ENCODE measurements around the gene KANK3.

The KANK3 gene

DNA sequence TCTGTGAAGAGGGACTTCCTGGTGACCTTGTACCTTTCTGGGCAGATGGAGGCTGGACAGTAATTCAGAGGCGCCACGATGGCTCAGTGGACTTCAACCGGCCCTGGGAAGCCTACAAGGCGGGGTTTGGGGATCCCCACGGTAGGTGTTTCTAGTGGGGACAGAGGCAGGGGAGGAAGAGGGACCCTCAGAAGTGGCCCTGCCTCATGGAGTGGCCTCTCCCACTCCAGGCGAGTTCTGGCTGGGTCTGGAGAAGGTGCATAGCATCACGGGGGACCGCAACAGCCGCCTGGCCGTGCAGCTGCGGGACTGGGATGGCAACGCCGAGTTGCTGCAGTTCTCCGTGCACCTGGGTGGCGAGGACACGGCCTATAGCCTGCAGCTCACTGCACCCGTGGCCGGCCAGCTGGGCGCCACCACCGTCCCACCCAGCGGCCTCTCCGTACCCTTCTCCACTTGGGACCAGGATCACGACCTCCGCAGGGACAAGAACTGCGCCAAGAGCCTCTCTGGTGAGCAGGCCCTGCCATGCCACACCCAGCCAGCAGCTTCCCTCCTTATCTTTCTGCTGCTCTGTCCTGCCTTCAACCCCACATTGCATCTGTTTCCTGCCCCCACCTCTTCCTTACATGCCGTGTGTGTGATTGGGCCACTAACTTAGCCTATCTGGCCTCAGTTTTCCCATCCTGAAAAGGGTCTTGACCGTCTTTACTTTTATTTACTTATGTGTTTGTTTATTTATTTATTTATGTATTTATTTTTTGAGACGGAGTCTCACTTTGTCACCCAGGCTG lies 28.1 kb upstream of the KANK3 start:
- Histone ChIP-seq H4K91ac (ENCODE audit: low read length) (peak overlapping the region; percentile 54), H2BK15ac (ENCODE audit: low read depth, poor library complexity, severe bottlenecking) (peak overlapping the region; percentile 68)

DNA sequence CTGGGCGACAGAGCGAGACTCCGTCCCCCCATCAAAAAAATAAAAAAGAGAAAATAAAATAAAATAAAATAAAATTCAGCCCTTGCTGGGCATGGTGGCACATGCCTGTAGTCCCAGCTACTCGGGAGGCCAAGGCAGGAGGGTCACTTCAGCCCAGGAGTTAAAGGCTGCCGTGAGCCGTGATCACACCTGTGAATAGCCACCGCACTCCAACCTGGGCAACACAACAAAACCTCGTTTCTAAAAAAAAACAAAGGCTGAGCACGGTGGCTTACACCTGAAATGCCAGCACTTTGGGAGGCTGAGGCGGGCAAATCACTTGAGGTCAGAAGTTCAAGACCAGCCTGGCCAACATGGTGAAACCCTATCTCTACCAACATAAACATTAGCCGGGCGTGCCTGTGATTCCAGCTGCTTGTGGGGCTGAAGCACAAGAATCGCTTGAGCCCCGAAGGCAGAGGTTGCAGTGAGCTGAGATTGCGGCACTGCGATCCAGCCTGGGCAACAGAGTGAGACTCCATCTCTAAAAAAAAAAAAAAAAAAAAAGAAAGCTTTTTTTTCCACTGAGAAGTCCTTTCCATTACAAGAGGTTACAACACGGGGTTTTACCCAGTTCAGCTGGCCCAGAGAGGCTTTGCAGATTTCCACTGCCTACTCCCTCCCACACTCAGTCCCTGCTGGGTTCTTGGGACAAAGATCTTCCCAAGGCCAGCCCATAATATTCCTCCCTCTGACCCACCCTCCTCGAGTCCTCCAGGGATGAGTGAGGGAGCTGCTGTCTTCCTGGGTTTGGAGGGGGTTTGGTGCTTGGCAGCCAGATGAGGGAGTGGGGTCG lies 27.3 kb upstream of the KANK3 start:
- Histone ChIP-seq H3K23ac (ENCODE audit: low read length in 2 of 2) (no peak overlapping the region), H3K4me1 (ENCODE audit: control insufficient read depth, insufficient read depth, low read depth, low read length) (peaks cover 46% of the 10 kb centered on the region), H3K79me1 (replicated peaks; ENCODE audit: low read length, poor library complexity, severe bottlenecking) (peaks cover 14% of the 10 kb centered on the region), H3K14ac (ENCODE audit: low read length in 2 of 2) (peak overlapping the region in 1 of 2 experiments; percentile 38), H4K91ac (ENCODE audit: low read length) (peak overlapping the region; percentile 54), H3K27me3 (ENCODE audit: control insufficient read depth in 1 of 2, insufficient read depth in 1 of 2, low read length in 2 of 2) (no peaks in the 10 kb centered on the region), H2BK120ac (ENCODE audit: low read depth, low read length) (peak overlapping the region; percentile 61), H2BK12ac (ENCODE audit: low read length in 2 of 2) (peak overlapping the region; percentile 28 to 39), H4K8ac (ENCODE audit: low read length) (peak overlapping the region; percentile 52), H3K9ac (ENCODE audit: low read length) (peak overlapping the region; percentile 51), H3K4me3 (ENCODE audit: insufficient read depth in 1 of 2, low read depth in 1 of 2, low read length in 2 of 2) (no peak overlapping the region), H2AFZ (ENCODE audit: low read depth, low read length) (no peak overlapping the region), H3K9me3 (ENCODE audit: control insufficient read depth, low read length) (no peaks in the 10 kb centered on the region), H2BK5ac (ENCODE audit: low read depth, low read length, poor library complexity, severe bottlenecking) (no peak overlapping the region), H3K4me2 (ENCODE audit: low read length, poor library complexity, severe bottlenecking) (no peak overlapping the region), H3K18ac (ENCODE audit: low read depth in 1 of 2, low read length in 2 of 2) (peak overlapping the region in 1 of 2 experiments; percentile 28), H3K4ac (ENCODE audit: low read depth in 1 of 2, low read length in 2 of 2) (peak overlapping the region in 1 of 2 experiments; percentile 46), H2BK15ac (ENCODE audit: low read depth, poor library complexity, severe bottlenecking) (peak overlapping the region; percentile 68), H3K36me3 (ENCODE audit: control insufficient read depth in 1 of 2, insufficient read depth in 2 of 2, low read depth in 1 of 2, low read length in 2 of 2) (peaks cover 59 to 67% of the 10 kb centered on the region in 2 experiments), H2AK5ac (ENCODE audit: low read length, severe bottlenecking) (peak overlapping the region; percentile 49), H3K27ac (ENCODE audit: low read length, poor library complexity, severe bottlenecking) (no peak overlapping the region)
- DNase-seq = peak; percentile 71
- 82% methylated on average over 16 of the region's 19 CpGs for WGBS

More for the DNA sequence above, 28.1 kb upstream of the KANK3 start:
- Histone ChIP-seq H2AFZ (ENCODE audit: low read depth, low read length) (no peak overlapping the region), H3K4ac (ENCODE audit: low read depth in 1 of 2, low read length in 2 of 2) (peak overlapping the region in 1 of 2 experiments; percentile 46), H3K4me2 (ENCODE audit: low read length, poor library complexity, severe bottlenecking) (no peak overlapping the region), H3K27ac (ENCODE audit: low read length, poor library complexity, severe bottlenecking) (no peak overlapping the region), H4K8ac (ENCODE audit: low read length) (peak overlapping the region; percentile 69), H2BK5ac (ENCODE audit: low read depth, low read length, poor library complexity, severe bottlenecking) (no peak overlapping the region), H3K14ac (ENCODE audit: low read length in 2 of 2) (no peak overlapping the region), H2BK12ac (ENCODE audit: low read length in 2 of 2) (peak overlapping the region; percentile 1 to 28), H3K9me3 (ENCODE audit: control insufficient read depth, low read length) (no peaks in the 10 kb centered on the region), H3K36me3 (ENCODE audit: control insufficient read depth in 1 of 2, insufficient read depth in 2 of 2, low read depth in 1 of 2, low read length in 2 of 2) (peaks cover 59 to 62% of the 10 kb centered on the region in 2 experiments), H3K9ac (ENCODE audit: low read length) (peak overlapping the region; percentile 51), H3K18ac (ENCODE audit: low read depth in 1 of 2, low read length in 2 of 2) (peak overlapping the region; percentile 28 to 31), H3K4me3 (ENCODE audit: insufficient read depth in 1 of 2, low read depth in 1 of 2, low read length in 2 of 2) (no peak overlapping the region), H3K27me3 (ENCODE audit: control insufficient read depth in 1 of 2, insufficient read depth in 1 of 2, low read length in 2 of 2) (no peaks in the 10 kb centered on the region), H3K23ac (ENCODE audit: low read length in 2 of 2) (no peak overlapping the region), H2AK5ac (ENCODE audit: low read length, severe bottlenecking) (peak overlapping the region; percentile 80), H3K4me1 (ENCODE audit: control insufficient read depth, insufficient read depth, low read depth, low read length) (peaks cover 38% of the 10 kb centered on the region), H3K79me1 (replicated peaks; ENCODE audit: low read length, poor library complexity, severe bottlenecking) (peaks cover 14% of the 10 kb centered on the region), H2BK120ac (ENCODE audit: low read depth, low read length) (peak overlapping the region; percentile 61)
- DNase-seq = no peak
- WGBS = 87% methylated on average over 27 of the region's 28 CpGs

DNA sequence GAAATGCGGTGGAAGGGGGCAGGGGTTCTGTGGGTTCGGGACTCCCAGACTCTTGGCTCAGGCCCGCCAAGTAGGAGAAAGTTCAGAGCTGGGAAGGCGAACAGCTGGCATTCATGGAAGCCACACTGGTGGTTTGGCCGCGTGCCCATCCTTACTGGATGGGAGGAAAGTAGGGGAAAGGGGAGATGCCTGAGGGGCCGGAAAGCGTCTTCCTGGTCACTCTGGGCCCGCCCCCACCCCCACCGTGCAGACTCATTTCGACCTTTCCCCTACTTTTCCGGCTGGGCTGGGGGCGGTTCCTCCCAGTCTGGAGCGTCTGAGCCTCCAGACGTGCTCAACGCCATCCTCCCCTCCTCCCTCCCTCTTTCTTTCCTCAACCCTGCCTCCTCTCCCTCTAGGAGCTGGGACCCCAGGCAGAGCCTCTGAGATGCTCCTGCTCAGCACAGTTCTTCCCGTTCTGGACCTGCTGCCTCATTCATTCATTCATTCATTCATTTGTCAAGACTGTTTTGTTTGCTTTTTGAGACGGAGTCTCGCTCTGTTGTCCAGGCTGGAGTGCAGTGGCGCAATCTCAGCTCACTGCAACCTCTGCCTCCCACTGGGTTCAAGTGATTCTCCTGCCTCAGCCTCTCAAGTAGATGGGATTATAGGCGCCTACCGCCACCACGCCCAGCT lies 24.4 kb upstream of the KANK3 start:
- H2BK12ac ChIP-seq (ENCODE audit: low read length in 2 of 2) = peak overlapping the region; percentile 94 to 97

More for the DNA sequence above, 24.4 kb upstream of the KANK3 start:
- peaks cover 53% of the 10 kb centered on the region for H3K4me1 ChIP-seq (ENCODE audit: control insufficient read depth, insufficient read depth, low read depth, low read length)
- 19% methylated on average over 21 of the region's 23 CpGs for WGBS
- H2BK5ac ChIP-seq (ENCODE audit: low read depth, low read length, poor library complexity, severe bottlenecking) = peak overlapping the region; percentile 66
- peak overlapping the region; percentile 86 for H3K4ac ChIP-seq (ENCODE audit: low read depth in 1 of 2, low read length in 2 of 2)
- H2BK15ac ChIP-seq (ENCODE audit: low read depth, poor library complexity, severe bottlenecking) = peak overlapping the region; percentile 65
- H3K9me3 ChIP-seq (ENCODE audit: control insufficient read depth, low read length) = no peaks in the 10 kb centered on the region
- H3K9ac ChIP-seq (ENCODE audit: low read length) = peak overlapping the region; percentile 57
- H3K36me3 ChIP-seq (ENCODE audit: control insufficient read depth in 1 of 2, insufficient read depth in 2 of 2, low read depth in 1 of 2, low read length in 2 of 2) = peaks cover 36 to 46% of the 10 kb centered on the region in 2 experiments
- H3K18ac ChIP-seq (ENCODE audit: low read depth in 1 of 2, low read length in 2 of 2) = peak overlapping the region; percentile 87 to 93
- H3K23ac ChIP-seq (ENCODE audit: low read length in 2 of 2) = no peak overlapping the region
- peak overlapping the region; percentile 98 for H4K91ac ChIP-seq (ENCODE audit: low read length)
- H3K27ac ChIP-seq (ENCODE audit: low read length, poor library complexity, severe bottlenecking) = peak overlapping the region; percentile 94
- H3K4me3 ChIP-seq (ENCODE audit: insufficient read depth in 1 of 2, low read depth in 1 of 2, low read length in 2 of 2) = peak overlapping the region; percentile 45 to 65
- H2AFZ ChIP-seq (ENCODE audit: low read depth, low read length) = no peak overlapping the region
- H2BK120ac ChIP-seq (ENCODE audit: low read depth, low read length) = no peak overlapping the region
- H3K27me3 ChIP-seq (ENCODE audit: control insufficient read depth in 1 of 2, insufficient read depth in 1 of 2, low read length in 2 of 2) = no peaks in the 10 kb centered on the region
- H4K8ac ChIP-seq (ENCODE audit: low read length) = peak overlapping the region; percentile 70
- H3K4me2 ChIP-seq (ENCODE audit: low read length, poor library complexity, severe bottlenecking) = peak overlapping the region; percentile 82
- H2AK5ac ChIP-seq (ENCODE audit: low read length, severe bottlenecking) = no peak overlapping the region
- H3K14ac ChIP-seq (ENCODE audit: low read length in 2 of 2) = peak overlapping the region in 1 of 2 experiments; percentile 77
- H3K79me1 ChIP-seq (replicated peaks; ENCODE audit: low read length, poor library complexity, severe bottlenecking) = peaks cover 10% of the 10 kb centered on the region
- peak; percentile 99 for DNase-seq

All from mesenchymal stem cell (in vitro differentiated cells and primary cell).